Heart left ventricle (tissue), 13 donors: ENCODE results near the gene TOMM5.

Experiments
- CTCF ChIP-seq, 12 donors: fragments of 200-600 bp; sonication (generic) in 4 of 12; IDR thresholded peaks; one replicate each; pipeline versions ENCODE4 v1.5.0 to v1.8.0; 2018 to 2022; ENCODE audit warnings: antibody characterized with exemption in 12 of 12, mild to moderate bottlenecking in 5 of 12
- POLR2A ChIP-seq, 2 donors: fragments of 450-650 bp; IDR thresholded peaks; one replicate each; pipeline ENCODE4 v1.6.1; 2017; ENCODE audit warnings: antibody characterized with exemption in 2 of 2, mild to moderate bottlenecking in 2 of 2, moderate library complexity in 2 of 2
- donor health status: ischemic (EF 13 %, LVEDD 7.1; RV severe dilation, severe dysfunction).
- donor health status: DM: no; HTN: yes; CAD: no.
- donor health status: DM: no; HTN: no; CAD: no.
- donor health status: ischemic (EF 25% LVEDD 6.9; RV normal size, moderate dysfunction).
- donor health status: ischemic (EF 25% LVEDD 5.7; RV mildly dilated, moderate dysfunction).
- donor health status: ischemic (EF 35%, LVEDD 5.7; RV mildly dilated, moderate dysfunction).
- donor health status: nonischemic (EF 11% LVEDD 7.7; RV severe dilation, severe dysfunction).
- donor health status: DM: yes; HTN: yes; CAD: no.
- donor health status: PGD.
- donor health status: ischemic (EF 29% LVEDD 5.4; RV normal size, mild dysfunction).
- donor health status: nonischemic (EF 23%, LVEDD 6.1; RV moderate dilation, normal function).

GRCh38 chr9:37561682-37562081 lies 30.7 kb downstream of the TOMM5 start:
- no peak for TF ChIP-seq CTCF (IDR thresholded peaks at IDR 0.05)
- no peak for TF ChIP-seq POLR2A (IDR thresholded peaks at IDR 0.05)
